Tibial nerve (tissue), 3 donors: ENCODE results near the gene PDSS2.
"Not testable (repeated sequence)": the region's sequence is repeated elsewhere in the genome, so short reads cannot be mapped to it uniquely, and the experiment has no call there.

ENCODE experiments used
- EP300 ChIP-seq, 2 donors: sonication (generic); formaldehyde crosslinking; IDR thresholded peaks; one replicate each; pipeline ENCODE4 v1.6.1; 2017; ENCODE audit warnings: antibody characterized with exemption in 2 of 2, mild to moderate bottlenecking in 1 of 2
- POLR2A ChIP-seq, 2 donors: fragments of 450-650 bp; IDR thresholded peaks; one replicate each; pipeline ENCODE4 v1.6.1; 2017; ENCODE audit warnings: antibody characterized with exemption in 2 of 2, mild to moderate bottlenecking in 2 of 2, moderate library complexity in 2 of 2

DNA sequence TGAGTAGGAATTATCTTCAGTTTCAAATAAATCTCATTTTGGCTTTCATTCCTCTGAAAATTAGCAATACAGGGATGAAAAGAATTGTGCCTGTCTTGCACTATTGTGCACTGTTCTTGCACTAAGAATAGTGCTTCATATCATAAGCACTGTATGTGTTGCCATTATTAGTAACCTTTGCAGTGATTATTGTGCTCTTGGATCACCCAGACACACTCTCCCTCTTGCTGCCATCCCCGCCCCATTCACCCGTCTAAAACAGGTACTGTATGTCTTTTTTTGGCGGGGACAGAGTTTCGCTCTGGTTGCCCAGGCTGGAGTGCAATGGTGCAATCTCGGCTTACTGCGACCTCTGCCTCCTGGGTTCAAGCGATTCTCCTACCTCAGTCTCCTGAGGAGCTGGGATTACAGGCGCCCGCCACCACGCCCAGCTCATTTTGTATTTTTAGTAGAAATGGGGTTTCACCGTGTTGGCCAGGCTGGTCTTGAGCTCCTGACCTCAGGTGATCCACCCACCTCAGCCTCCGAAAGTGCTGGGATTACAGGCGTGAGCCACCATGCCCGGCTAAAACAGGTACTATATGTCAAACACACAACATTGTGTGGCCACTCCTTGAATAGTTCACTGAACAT, 324.2 kb downstream of the PDSS2 start:
- not testable (repeated sequence) for TF ChIP-seq POLR2A, EP300 (IDR thresholded peaks at IDR 0.05)
